Activated CD8-positive, alpha-beta T cell treated with anti-CD3 and anti-CD28 coated beads for 36 hours (primary cell): ENCODE measurements around the gene ALG12. TPM values are rescaled to one million over a fixed set of nuclear protein-coding genes. Genes with fewer than 3 reads are reported as not detected.

Experiments
- ATAC-seq: fragments of 200-7000 bp; cut with Tn5 transposase; one replicate; pipeline ENCODE4 v1.10.0; 2021; ENCODE audit warnings: mild to moderate bottlenecking, moderate library complexity
- CTCF ChIA-PET: fragments of 350-600 bp; sonication (Branson Sonifier 250); formaldehyde crosslinking; loops from one replicate; lab custom pipeline; 2021; ENCODE audit warnings: antibody characterized with exemption; lab: Charles Lee
- POLR2A ChIA-PET: fragments of 350-600 bp; sonication (Branson Sonifier 250); formaldehyde crosslinking; loops from one replicate; lab custom pipeline; 2021; ENCODE audit warnings: antibody characterized with exemption; lab: Charles Lee
- DNase-seq: peaks from one replicate; pipeline ENCODE4 v3.0.0-alpha.2; 2020
- H3K27ac Mint-ChIP-seq: one replicate; pipeline ENCODE4 v1.8.0; 2021; ENCODE audit warnings: mild to moderate bottlenecking, mixed read lengths
- H3K27me3 Mint-ChIP-seq: one replicate; pipeline ENCODE4 v1.8.0; 2021; ENCODE audit warnings: mixed read lengths
- H3K36me3 Mint-ChIP-seq: one replicate; pipeline ENCODE4 v1.8.0; 2021; ENCODE audit warnings: low read depth, mixed read lengths
- H3K4me1 Mint-ChIP-seq: one replicate; pipeline ENCODE4 v1.8.0; 2021; ENCODE audit warnings: low read depth, mixed read lengths
- H3K4me3 Mint-ChIP-seq: one replicate; pipeline ENCODE4 v1.8.0; 2021; ENCODE audit warnings: mild to moderate bottlenecking, moderate library complexity, mixed read lengths
- H3K9me3 Mint-ChIP-seq: one replicate; pipeline ENCODE4 v1.8.0; 2021; ENCODE audit warnings: mixed read lengths
- CTCF ChIP-seq: fragments of 200-600 bp; IDR thresholded peaks from one replicate; pipeline ENCODE4 v1.8.0; 2022; ENCODE audit warnings: antibody characterized with exemption, mild to moderate bottlenecking
- intact Hi-C: fragments of 100-400 bp; cut with micrococcal nuclease; formaldehyde crosslinking; loops from one replicate; pipeline ENCODE4 v1.10.0; 2022
- total RNA-seq, 2 experiments: library from RNA; stranded (reverse); gene quantifications; one replicate each; pipeline ENCODE4 v1.2.3, GENCODE V29; 2021

Gene ALG12
- total RNA-seq, 2 experiments from 2014 or later, result 10.7 to 12.0 TPM

GRCh38 chr22:49885881-49886280 lies 32.4 kb downstream of the ALG12 start:
- peaks cover 11% of the 10 kb centered on the region for H3K4me1 Mint-ChIP-seq
- intact Hi-C loops, result no loop called here
- H3K36me3 Mint-ChIP-seq, result peaks cover 67% of the 10 kb centered on the region
- ChIA-PET POLR2A (no interaction called here), CTCF (no interaction called here)
- no peak overlapping the region for H3K4me3 Mint-ChIP-seq
- TF ChIP-seq CTCF, result no peak
- no peaks in the 10 kb centered on the region for H3K27me3 Mint-ChIP-seq
- H3K9me3 Mint-ChIP-seq, result no peaks in the 10 kb centered on the region
- no peak overlapping the region for H3K27ac Mint-ChIP-seq
- DNase-seq (no peak), ATAC-seq (no peak)

GRCh38 chr22:49885281-49885680 lies 33.0 kb downstream of the ALG12 start:
- POLR2A ChIA-PET, result no interaction called here
- ATAC-seq, result no peak

GRCh38 chr22:49884503-49885260 lies 33.6 kb downstream of the ALG12 start:
- H3K36me3 Mint-ChIP-seq, result peaks cover 62% of the 10 kb centered on the region

More at GRCh38 chr22:49885281-49885680, 33.0 kb downstream of the ALG12 start:
- H3K4me1 Mint-ChIP-seq, result peaks cover 15% of the 10 kb centered on the region
- intact Hi-C loops, result no loop called here
- peaks cover 64% of the 10 kb centered on the region for H3K36me3 Mint-ChIP-seq
- H3K27me3 Mint-ChIP-seq, result no peaks in the 10 kb centered on the region
- no peaks in the 10 kb centered on the region for H3K9me3 Mint-ChIP-seq
- no peak overlapping the region for H3K27ac Mint-ChIP-seq
- no peak for DNase-seq
- CTCF ChIA-PET, result no interaction called here
- H3K4me3 Mint-ChIP-seq, result no peak overlapping the region
- no peak for TF ChIP-seq CTCF

GRCh38 chr22:49884075-49884474 lies 34.2 kb downstream of the ALG12 start:
- intact Hi-C loops, result no loop called here
- Mint-ChIP-seq H3K27ac (no peak overlapping the region), H3K4me3 (no peak overlapping the region), H3K27me3 (no peaks in the 10 kb centered on the region), H3K4me1 (peaks cover 20% of the 10 kb centered on the region), H3K9me3 (no peaks in the 10 kb centered on the region), H3K36me3 (peaks cover 57% of the 10 kb centered on the region)
- no peak for TF ChIP-seq CTCF
- ChIA-PET POLR2A (no interaction called here), CTCF (no interaction called here)
- DNase-seq, result no peak
- ATAC-seq, result no peak

More at GRCh38 chr22:49884503-49885260, 33.6 kb downstream of the ALG12 start:
- Mint-ChIP-seq H3K4me1 (peaks cover 20% of the 10 kb centered on the region), H3K27me3 (no peaks in the 10 kb centered on the region), H3K4me3 (no peak overlapping the region), H3K9me3 (no peaks in the 10 kb centered on the region), H3K27ac (no peak overlapping the region)
- POLR2A ChIA-PET, result no interaction called here
- DNase-seq, result no peak
- ATAC-seq, result no peak
- intact Hi-C loops, result no loop called here
- CTCF ChIA-PET, result no interaction called here
- TF ChIP-seq CTCF, result no peak

- H3K27me3 Mint-ChIP-seq, result no peaks in the 10 kb centered on the region
- no peak for TF ChIP-seq CTCF
- POLR2A ChIA-PET, result interaction anchor here (1.2 to 1.9 kb wide), 2 partner anchors 13 to 73 kb away, joined by 3 to 6 read pairs; no protein-coding TSS in a partner anchor
- no peak for DNase-seq
- peaks cover 20% of the 10 kb centered on the region for H3K4me1 Mint-ChIP-seq
- peaks cover 53% of the 10 kb centered on the region for H3K36me3 Mint-ChIP-seq
- H3K4me3 Mint-ChIP-seq, result no peak overlapping the region
- H3K27ac Mint-ChIP-seq, result no peak overlapping the region
- CTCF ChIA-PET, result no interaction called here
- ATAC-seq, result no peak
- intact Hi-C loops, result no loop called here
- no peaks in the 10 kb centered on the region for H3K9me3 Mint-ChIP-seq
Observed at GRCh38 chr22:49883294-49883640, 35.0 kb downstream of the ALG12 start.
